ENCODE data around the gene ADCY10. TPM values are rescaled to one million over a fixed set of nuclear protein-coding genes. Genes with fewer than 3 reads are reported as not detected.

ADCY10 gene
- total and polyA plus RNA-seq, 5 donors = 0.09 to 0.50 (median 0.29) TPM

GRCh38 chr1:167761400-167761799 lies 152.5 kb downstream of the ADCY10 start:
- ATAC-seq (no peak), DNase-seq (no peak)
- H3K4me1 ChIP-seq (ENCODE audit: control insufficient read depth, insufficient read depth, low read length) = peaks cover 4% of the 10 kb centered on the region
- no peaks in the 10 kb centered on the region for H3K27me3 ChIP-seq (ENCODE audit: control insufficient read depth, insufficient read depth)
- H3K27ac ChIP-seq (ENCODE audit: low read length) = no peak overlapping the region
- no peaks in the 10 kb centered on the region for H3K9me3 ChIP-seq (ENCODE audit: control insufficient read depth, low read length)
- 48% methylated on average over 2 of the region's 2 CpGs for WGBS
- H3K4me3 ChIP-seq (ENCODE audit: low read length) = no peak overlapping the region
- intact Hi-C loops (cut with DNase I) = no loop called here

Other genes starting within 250 kb of the ADCY10 start
- 10 to 100 TPM; 36.3 to 73.7 (median 61.1) TPM for gene MPZL1, start 192.2 kb downstream of the ADCY10 start, total RNA-seq
- 20.4 TPM for gene MPZL1, start 192.2 kb downstream of the ADCY10 start, polyA plus RNA-seq
- 100 to 1,000 TPM; 157 to 192 (median 182) TPM for gene DCAF6, start 22.5 kb upstream of the ADCY10 start, total RNA-seq
- gene DCAF6, start 22.5 kb upstream of the ADCY10 start, polyA plus RNA-seq = 124 TPM
- gene MPC2, start 22.9 kb upstream of the ADCY10 start, total RNA-seq = 100 to 1,000 TPM; 162 to 197 (median 170) TPM
- gene MPC2, start 22.9 kb upstream of the ADCY10 start, polyA plus RNA-seq = 202 TPM
- gene GPR161, start 222.8 kb upstream of the ADCY10 start, total RNA-seq = 1 to 10 TPM; 3.8 to 5.9 (median 4.9) TPM
- gene GPR161, start 222.8 kb upstream of the ADCY10 start, polyA plus RNA-seq = 2.3 TPM